NOMO-1 treated with dmso at 0.1 percent for 144 hours (cell line): ENCODE data around the gene CSRNP3.

ENCODE experiments used
- DNase-seq: peaks from one replicate; lab custom pipeline; 2025; ENCODE audit not compliant: unreplicated experiment; lab: John Stamatoyannopoulos, UW

The CSRNP3 gene, protein sequence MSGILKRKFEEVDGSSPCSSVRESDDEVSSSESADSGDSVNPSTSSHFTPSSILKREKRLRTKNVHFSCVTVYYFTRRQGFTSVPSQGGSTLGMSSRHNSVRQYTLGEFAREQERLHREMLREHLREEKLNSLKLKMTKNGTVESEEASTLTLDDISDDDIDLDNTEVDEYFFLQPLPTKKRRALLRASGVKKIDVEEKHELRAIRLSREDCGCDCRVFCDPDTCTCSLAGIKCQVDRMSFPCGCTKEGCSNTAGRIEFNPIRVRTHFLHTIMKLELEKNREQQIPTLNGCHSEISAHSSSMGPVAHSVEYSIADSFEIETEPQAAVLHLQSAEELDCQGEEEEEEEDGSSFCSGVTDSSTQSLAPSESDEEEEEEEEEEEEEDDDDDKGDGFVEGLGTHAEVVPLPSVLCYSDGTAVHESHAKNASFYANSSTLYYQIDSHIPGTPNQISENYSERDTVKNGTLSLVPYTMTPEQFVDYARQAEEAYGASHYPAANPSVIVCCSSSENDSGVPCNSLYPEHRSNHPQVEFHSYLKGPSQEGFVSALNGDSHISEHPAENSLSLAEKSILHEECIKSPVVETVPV

DNA sequence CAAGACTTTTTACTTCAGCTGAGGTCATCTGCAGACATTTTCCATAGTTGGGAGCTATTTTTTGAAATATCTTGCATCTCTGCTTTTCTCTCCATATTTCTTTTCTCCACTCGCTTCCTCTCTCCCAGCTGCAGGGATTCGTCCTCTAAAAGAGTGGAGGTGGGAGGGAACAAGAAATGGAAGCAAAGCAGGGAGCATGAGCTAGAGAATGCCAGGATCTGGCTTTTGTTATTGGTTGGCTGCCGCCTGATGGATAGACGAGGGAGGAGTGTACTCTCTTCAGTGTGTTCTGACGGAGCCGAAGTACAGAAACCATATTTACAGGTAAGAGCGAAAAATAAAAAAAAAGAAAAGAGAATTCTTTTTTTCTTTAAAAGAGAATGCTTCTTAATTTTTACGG is at the start of gene CSRNP3:
Gene CSRNP3 (plus strand): TSS at position 282 of the 400 bp plus-strand sequence. CDS start 125,368 bp downstream, outside the sequence.
- no peak for DNase-seq

DNA sequence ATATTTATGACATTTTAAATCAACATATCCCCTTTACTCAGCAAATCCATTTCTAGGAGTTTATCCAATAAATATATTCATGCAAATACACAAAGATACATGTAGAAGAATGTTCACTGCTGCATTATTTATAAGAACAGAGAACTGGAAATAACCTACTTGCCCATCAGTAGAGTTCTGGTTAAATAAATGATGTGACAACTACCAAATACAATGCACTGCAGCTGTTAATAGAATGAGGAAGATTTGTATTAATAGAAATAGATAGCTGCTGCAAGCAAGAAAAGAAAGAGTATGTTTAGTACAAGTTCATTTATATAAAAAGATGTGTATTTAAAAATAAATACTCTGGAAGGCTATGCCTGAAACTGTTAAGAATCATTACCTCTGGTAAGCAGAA is 49.3 kb upstream of the CSRNP3 start:
- DNase-seq: no peak

DNA sequence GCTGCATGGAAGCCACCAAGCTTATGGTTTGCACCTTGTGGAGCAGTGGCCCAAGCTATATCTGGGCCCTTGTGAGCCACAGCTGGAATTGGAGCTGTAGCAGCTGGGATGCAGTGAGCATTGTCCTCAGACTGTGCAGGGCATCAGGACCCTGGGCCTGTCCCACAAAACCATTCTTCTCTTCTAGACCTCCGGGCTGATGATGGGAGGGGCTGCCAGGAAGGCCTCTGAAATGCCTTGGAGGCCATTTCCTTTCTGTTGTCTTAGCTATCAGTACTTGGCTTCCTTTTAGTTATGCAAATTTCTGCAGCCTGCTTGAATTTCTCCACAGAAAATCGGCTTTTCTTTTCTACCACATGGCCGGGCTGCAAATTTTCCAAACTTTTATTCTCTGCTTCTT is 46.4 kb upstream of the CSRNP3 start:
- no peak for DNase-seq

DNA sequence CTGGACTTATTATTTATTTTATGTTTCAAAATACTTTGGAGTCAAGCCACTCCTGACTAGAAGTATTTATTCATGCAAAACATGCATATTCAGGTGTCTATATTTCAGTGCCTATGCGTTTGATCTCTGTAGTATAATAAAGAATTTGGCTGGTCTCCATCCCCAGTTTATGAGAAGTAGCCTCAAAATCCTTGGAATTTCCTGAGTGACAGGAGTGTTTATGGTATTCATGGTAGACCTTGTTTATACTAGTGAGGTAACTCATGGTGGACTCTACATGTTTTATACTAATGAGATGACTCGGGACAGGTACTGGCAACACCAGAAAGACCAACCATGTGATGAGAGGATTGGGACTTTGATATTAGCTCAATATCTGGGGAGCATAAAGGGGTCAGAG is 43.9 kb upstream of the CSRNP3 start:
- DNase-seq: no peak

DNA sequence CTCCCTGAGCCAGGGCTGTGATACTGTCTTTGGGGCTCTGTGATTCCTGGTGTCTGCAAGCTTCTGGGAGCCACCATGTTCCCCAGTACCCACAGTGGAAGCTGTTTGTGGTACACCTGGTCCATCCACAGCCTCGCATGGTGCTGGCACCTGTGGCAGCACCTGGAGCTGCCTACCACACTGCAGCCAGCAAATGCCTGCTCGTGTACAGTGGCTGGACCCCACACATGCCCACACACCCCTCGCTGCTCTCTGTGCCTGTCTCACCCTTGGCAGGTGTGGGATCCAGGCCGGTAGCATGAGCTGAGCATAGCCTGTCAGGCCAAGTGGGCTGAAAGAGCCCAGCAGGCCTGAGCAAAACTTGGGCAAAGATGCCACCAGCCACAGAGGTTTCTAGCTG is 41.8 kb upstream of the CSRNP3 start:
- DNase-seq: no peak

DNA sequence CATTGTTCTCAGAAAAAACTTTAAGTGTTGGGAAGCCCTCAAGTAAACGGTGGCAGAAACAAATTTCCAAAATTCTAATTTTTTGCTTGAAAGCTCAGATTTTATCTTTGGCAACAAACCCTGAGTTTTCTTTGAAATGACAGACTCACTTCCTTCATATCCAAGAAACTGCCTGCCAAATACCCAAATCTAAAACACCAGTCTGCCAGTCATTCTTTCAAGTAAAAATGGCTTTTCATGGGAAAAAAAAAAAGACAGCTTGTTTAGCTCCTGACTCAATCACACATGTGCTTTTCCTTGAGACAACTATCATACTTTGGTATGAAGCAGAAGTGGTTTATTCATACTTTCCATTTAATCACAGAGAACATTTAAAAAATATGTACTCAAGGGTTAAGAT is 40.6 kb upstream of the CSRNP3 start:
- no peak for DNase-seq

DNA sequence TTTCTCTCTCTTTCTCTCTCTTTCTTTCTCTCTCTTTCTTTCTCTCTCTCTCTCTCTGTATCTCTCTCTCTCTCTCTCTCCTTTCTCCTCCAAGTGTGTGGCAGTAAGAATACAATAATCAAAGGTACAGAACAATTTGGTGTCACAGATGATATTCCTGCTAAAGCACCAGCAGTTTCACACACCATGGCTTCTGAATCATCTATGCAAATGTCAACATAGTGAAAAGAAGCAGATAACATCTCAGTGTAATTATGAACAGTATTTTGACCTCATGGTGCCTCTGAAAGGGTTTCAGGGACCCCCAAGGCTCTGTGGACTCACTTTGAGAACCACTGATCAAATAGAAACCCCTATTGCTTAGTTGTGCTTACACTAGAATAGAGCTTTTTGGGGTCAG is 38.5 kb upstream of the CSRNP3 start:
- DNase-seq: no peak

DNA sequence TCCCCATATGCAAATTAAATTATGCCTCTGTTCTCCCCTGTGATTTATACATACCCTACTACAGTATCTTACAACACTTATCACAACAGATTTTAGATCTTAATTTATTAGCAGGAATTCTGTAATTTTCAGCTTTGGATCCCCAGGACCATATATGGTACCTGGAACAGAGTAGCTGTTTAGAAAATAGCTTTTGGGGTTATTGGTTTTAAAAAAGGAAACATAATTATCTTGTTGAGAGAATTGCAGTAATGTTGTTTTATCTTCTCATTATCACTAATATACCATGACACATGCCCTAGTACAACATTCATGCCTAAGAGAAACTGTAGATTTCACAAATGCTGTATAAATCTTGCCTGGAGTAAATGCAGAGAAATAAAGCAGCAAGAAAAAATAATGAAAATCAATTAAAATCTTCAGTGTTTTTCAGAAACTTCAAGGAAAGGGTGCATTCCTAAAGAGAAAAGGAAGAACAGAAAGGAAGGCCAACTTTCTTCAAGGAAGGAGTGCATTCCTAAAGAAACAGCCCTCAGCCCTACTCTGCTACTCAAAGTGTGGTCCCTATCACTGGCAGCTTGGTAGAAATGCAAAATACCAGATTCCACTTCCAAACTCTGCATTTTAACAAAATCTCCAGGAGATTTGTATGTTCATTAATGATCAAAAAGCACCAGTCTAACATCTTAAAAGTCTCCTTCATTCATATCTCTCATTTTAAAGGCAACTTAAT is 37.1 kb upstream of the CSRNP3 start:
- DNase-seq: no peak

DNA sequence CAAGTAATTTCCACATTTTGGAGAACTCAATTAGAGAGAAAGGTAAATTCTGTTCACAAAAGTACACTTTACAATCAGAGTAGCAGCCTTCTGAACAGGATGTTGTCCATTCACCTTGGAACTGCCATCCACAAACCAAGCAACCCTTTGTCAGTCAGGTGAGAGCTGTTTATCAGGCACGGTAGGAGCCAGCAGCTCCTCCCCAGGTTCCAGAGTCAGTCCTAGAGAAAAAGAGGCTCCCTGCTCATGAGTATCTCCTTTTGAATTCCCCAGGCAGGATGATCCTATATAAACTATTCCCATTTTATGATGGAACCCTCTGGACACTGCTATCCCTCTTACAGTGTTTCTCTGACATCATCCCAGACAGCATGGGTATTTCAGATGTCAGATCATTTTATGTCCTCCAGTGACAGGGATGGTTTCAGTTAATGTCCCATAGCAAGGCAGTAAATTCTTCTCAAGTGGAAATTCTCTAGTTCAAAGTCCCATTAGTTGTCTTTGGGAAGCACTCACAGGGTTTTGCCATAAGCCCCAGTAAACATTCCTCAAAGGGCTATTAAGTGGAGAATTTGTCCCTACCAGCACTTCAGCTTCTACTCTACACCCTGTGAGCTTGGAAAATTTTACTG is 34.5 kb upstream of the CSRNP3 start:
- DNase-seq: no peak

DNA sequence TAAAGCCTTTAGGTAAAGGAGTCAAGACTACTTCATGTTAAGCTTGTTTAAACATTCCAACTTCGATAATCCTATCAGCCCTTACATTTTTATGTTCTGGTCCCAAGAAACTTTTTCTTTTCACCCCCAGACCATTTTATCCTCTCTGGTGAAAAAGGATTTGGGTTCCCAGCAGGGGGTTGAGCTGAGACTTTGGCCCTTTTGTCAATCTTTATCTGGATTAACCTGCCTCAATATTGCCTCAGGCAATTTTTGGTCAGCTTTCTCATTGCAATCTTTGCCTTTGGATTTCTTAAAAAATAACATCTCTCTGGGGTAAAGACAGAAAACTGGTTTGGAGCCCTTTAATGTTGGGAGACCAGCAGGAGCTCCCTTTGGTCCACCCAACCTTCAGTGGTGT is 33.9 kb upstream of the CSRNP3 start:
- DNase-seq: no peak

DNA sequence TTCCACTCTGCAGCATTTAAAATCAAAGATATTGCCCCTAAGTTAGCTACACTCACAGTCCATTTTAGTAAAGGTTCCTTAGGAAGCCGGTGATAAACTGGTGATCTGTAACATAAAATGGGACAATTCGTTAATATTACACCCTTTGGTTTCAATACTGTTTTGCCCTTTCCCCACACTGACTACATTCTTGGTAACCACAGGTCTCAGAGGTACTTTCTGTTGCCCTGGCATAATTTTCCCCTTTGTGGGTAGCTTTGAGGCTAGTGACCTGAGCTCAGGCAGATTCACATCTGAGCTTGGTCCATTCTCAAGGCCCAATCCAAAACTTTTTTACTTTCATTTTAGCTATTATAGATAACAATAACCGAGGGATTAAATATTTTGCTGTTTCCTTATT is 32.9 kb upstream of the CSRNP3 start:
- no peak for DNase-seq

DNA sequence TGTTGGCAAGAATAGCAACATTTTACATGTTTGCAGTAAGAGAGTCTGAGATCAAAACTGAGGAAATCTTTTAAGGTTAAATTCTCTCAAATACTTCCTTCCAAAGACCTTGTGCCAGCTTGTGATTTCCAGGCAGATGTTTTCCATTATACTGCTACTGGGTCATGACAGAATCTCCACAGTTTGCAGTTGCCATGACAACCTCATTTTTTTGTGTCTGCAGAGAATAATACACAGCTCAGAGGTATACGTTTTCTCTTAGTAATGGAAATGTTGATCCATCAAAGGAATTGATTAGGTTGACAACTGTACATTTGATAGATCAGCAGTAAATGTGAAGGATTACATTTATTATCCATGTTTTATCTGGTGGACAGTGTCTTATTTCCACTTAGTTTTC is 29.1 kb upstream of the CSRNP3 start:
- DNase-seq: no peak

DNA sequence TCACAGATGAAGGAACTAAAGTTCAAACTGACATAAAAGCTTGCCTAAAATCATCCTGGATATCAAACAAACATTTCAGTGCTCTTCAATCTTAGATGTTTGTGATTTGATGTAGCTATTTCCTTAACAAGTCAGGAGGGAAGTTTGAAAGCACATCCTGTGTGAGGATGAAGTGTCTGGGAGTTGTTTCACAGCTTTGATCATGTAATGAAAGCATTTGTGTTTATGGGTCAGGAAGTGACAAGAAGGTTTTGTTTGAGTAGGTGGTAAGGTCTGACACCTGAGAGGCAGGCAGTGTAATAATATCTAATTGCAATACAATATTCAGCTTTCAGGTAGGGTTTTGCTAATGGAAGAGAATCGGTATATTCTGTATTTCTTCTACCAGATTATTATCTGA is 26.0 kb upstream of the CSRNP3 start:
- no peak for DNase-seq

DNA sequence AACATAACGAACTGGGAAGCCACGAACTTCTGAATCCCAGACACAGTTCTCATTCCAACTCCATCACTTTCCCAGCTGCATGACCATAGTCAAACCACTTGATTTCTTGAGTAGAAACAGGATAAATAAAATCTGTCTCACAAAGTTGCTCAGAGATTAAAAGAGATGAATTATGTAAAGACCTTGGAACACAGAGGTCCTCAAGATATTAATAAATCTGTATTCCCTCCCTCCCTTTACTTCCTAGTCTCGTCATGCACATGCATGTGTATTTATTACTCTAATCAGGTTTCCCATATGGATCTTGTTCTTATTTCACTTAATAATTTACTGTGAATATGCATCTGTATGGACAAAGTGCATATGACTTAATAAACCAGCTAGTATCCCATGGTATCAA is 21.1 kb upstream of the CSRNP3 start:
- no peak for DNase-seq

DNA sequence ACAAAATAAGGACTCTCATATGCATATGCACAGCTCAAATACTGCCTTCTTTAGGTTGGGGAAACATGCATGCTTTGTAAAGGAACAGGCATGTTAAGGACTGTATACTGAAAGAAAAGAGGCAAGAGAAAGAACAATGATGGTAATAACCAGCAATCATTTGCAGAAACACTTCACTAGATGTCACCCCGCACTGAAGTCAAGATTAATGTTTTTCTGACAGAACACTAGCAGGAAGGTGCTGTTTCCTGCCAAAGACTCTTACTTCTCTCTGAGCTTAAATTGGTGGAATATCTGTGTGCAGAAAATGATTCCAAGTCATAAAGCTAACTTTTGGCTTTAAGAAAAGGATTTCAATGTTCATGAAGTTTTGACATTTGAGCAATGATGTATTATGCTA is 19.3 kb upstream of the CSRNP3 start:
- DNase-seq: no peak

DNA sequence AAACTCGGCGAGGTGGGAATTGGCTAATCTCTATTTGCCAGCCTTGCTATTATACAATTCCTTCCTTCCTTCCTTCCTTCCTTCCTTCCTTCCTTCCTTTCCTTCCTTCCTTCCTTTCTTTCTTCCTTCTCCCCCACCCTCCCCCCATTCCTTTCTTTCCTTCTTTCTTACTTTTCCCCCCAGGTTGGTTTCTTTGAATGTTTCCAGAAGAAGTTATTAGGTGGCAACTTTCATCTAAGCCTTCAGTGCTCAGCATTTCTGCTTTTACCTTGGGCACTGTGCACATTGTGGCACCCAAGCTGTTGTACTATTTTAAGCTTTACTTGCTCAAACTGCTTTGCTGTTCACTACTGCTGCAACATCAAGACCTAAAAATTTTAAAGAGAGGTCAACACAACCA is 17.2 kb upstream of the CSRNP3 start:
- no peak for DNase-seq

DNA sequence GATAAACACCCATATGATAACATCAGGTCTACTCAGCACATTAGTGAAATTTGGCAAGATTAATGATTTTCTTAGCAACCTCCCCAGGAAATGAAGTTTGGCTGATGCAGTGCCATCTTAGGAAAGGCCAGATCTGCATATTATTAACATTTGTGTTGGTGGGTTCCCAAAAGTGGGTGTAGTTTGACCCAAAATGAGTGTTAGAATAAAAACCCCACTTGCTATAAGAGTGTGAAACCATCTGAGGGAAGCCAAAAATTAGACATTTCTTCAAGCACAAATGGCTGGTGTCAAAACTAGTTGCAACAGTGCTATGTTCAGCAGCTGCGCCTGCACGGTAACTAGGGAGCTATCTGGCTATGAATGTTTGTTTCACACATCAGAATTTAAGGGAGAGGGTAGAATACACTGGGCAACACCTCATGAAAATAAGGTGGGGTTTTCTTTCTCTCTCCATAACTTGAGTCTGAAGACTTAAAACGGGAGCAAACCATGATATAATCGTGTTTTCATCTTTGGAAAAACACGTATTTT is 15.9 kb upstream of the CSRNP3 start:
- DNase-seq: no peak

DNA sequence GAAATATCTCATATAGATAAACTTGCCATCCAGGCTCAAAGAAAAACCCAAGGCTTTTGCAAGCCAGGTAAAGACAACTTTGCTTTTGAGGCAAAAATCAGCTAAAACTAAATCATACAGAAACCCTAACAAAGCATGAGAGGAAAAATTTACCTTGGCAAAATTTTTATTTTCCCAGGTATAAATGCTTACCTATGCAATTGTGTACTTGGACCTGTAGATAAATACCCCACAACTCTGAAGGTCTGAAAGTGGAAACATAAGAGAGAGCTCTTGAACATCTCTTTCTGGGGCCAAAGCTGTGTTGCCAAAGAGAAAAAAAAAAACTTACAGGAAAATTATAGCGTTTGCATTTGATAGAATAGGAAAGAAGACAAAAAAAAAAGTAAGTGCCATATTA is 14.6 kb upstream of the CSRNP3 start:
- no peak for DNase-seq

DNA sequence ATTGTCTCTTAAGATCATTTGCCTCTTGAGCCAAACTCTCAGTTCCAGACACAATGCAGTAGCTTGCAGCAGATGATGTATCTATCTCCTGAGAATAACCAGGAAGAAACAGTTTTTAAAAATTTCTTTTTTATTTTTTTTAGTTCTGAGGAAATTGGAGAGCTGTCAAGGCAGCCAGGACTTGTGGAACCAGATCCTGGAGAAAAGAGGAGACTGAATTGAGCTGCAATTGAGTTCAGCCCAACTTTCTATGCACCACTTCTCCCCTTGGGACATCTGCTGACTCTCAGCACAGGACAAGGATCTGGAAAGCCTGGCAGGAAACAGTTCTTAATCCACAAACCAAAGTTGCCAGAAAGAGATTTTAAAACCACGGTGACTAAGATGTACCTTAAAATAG is 13.5 kb upstream of the CSRNP3 start:
- DNase-seq: no peak

DNA sequence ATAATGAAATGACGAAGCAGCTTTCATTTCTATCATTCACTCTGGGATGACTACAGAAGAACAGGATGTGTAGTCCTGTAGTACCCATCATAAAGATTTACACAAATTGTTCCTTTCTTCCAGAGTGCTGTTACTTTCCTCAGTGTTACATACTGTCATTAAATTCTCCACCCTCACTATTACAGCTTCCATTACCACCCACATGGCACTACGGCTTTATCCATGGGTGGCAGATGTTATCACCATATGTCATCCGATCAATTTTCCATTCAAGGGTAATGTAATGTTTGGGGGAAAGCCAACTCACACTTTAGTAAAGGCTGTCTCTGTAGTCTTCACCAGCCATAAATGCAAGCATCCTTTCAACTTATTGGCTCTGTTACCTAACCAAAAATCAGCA is 7.1 kb upstream of the CSRNP3 start:
- DNase-seq: no peak

DNA sequence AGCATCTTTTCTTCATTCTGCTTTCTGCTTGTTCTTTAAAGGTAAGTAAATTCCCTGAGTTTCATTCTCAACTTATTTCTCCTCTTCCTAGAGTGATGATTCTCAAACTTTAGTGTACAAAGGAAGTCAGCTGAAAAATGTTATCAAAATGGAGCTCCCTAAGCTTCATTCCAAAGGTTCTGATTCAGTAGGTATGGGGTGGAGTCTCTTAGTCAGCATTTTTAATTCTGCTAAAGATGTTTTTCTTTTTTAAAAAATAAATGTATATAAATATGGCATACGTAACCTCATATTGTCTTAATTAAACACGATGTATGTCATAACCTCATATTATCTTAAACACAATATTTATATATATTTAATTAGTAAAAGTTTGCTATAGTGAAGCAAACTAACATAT is 3.1 kb upstream of the CSRNP3 start:
- DNase-seq: no peak

DNA sequence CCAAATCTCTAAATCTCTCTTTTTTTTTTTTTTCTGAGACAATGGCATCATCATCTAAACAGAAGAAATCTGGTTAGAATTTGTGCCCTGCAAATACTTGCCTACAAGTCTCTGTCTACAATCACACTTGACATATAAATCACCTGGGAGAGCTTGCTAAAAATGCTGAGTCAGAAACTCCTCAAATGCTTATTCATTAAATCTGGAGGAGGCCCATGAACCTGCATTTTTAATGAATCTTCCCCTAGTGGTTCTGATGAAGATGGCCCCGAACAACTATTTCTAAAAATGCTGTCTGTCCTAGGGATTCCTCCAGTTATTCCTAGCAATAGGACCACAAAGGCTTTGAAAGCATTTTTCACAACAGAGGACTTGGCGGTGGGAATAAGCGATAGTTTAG is 1.6 kb upstream of the CSRNP3 start:
- no peak for DNase-seq
